BLaER1 (cell line): Measurements from ENCODE around the gene VAMP4.
"Not testable (repeated sequence)": the region's sequence is repeated elsewhere in the genome, so short reads cannot be mapped to it uniquely, and the experiment has no call there.

ENCODE experiments used
- H3K27ac ChIP-seq: shearing (Covaris generic); formaldehyde crosslinking; 2 replicates; pipeline ENCODE4 v1.8.1; 2022
- H3K27me3 ChIP-seq: shearing (Covaris generic); formaldehyde crosslinking; 2 replicates; pipeline ENCODE4 v1.8.1; 2022
- H3K36me3 ChIP-seq: shearing (Covaris generic); formaldehyde crosslinking; 2 replicates; pipeline ENCODE4 v1.8.1; 2022
- H3K4me1 ChIP-seq: shearing (Covaris generic); formaldehyde crosslinking; 2 replicates; pipeline ENCODE4 v1.8.1; 2022
- H3K4me2 ChIP-seq: shearing (Covaris generic); formaldehyde crosslinking; 2 replicates; pipeline ENCODE4 v1.8.1; 2022
- H3K4me3 ChIP-seq: shearing (Covaris generic); formaldehyde crosslinking; 2 replicates; pipeline ENCODE4 v1.8.1; 2022
- H3K9ac ChIP-seq: shearing (Covaris generic); formaldehyde crosslinking; 2 replicates; pipeline ENCODE4 v1.8.1; 2022
- H3K9me3 ChIP-seq: shearing (Covaris generic); formaldehyde crosslinking; 2 replicates; pipeline ENCODE4 v1.8.1; 2022
- H4K20me1 ChIP-seq: shearing (Covaris generic); formaldehyde crosslinking; 2 replicates; pipeline ENCODE4 v1.8.1; 2022
- Cebpa-rat ChIP-seq: shearing (Covaris generic); IDR thresholded peaks from 2 replicates; pipeline ENCODE4 v1.8.1; 2022

VAMP4 gene

DNA sequence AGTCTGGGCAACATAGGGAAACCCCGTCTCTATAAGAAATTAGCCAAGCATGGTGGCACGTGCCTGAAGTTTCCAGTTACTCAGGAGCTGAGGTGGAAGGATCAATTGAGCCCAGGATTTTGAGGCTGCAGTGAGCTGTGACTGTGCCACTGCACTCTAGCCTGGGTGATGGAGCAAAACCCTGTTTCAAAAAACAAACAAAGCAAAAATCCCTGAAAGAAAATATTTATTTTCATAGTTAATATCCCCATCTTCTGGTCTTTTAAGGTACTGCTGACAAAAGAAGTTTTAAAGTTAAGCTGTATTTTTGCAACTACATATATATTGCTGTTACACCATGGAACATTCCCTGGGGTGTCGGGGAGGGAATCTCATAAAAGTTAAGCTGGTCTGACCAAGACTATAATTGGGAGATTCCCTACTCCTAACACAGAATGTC is 26.0 kb downstream of the VAMP4 start:
- H3K4me2 ChIP-seq, result no peak overlapping the region
- peaks cover 5% of the 10 kb centered on the region; the same call in 1 of the 2 replicates for H4K20me1 ChIP-seq
- no peak overlapping the region for H3K27ac ChIP-seq
- no peaks in the 10 kb centered on the region for H3K9me3 ChIP-seq
- no peak overlapping the region for H3K4me3 ChIP-seq
- peaks cover 19% of the 10 kb centered on the region for H3K36me3 ChIP-seq
- H3K9ac ChIP-seq, result no peak overlapping the region
- H3K27me3 ChIP-seq, result no peaks in the 10 kb centered on the region
- peaks cover 16% of the 10 kb centered on the region for H3K4me1 ChIP-seq
- TF ChIP-seq Cebpa-rat, result no peak

DNA sequence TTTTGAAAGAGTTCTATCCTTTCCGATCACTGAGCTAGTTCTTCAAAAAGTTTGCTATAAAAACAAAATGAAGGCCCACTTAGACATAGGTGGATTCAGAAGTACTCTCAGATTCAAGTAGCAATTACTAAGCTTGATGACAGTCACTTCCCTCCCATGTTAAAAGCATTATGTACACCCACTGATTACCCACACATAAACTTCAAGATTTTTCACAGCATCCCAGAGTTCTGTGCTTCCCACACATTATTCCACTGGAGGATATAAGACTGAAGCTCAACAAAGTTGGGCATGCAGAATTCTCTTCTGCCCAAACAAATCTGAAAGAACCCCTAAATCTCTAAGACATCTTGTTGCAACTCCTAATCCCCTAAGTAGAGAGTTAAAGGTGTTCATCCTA is 29.5 kb downstream of the VAMP4 start:
- Histone ChIP-seq H3K9ac (no peak overlapping the region), H3K9me3 (no peaks in the 10 kb centered on the region), H3K4me1 (peaks cover 16% of the 10 kb centered on the region), H3K27me3 (no peaks in the 10 kb centered on the region), H3K4me2 (no peak overlapping the region), H4K20me1 (0 out of 2 replicates have a peak, but pooled peaks cover 4% of the 10 kb centered on the region), H3K36me3 (peaks cover 34% of the 10 kb centered on the region), H3K27ac (no peak overlapping the region), H3K4me3 (no peak overlapping the region)
- no peak for TF ChIP-seq Cebpa-rat

DNA sequence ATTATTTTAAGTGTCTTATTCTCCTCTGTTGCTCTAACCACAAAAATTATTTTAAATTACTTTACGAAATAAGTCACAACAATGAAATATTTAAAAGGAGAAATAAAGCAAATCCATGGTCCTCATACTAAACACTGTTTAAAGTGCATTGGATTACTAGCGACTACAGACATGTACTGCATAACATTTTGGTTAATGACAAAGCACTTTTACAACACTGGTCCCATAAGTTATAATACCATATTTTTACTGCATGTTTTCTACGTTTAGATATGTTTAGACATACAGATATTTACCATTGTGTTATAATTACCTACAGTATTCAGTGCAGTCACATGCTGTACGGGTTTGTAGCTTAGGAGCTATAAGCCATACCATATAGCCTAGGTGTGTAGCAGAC is 30.2 kb downstream of the VAMP4 start:
- no peaks in the 10 kb centered on the region for H3K9me3 ChIP-seq
- no peak for TF ChIP-seq Cebpa-rat
- H3K9ac ChIP-seq, result no peak overlapping the region
- H3K27me3 ChIP-seq, result no peaks in the 10 kb centered on the region
- no peaks in the 10 kb centered on the region for H4K20me1 ChIP-seq
- peaks cover 34% of the 10 kb centered on the region for H3K36me3 ChIP-seq
- no peak overlapping the region for H3K4me2 ChIP-seq
- no peak overlapping the region for H3K27ac ChIP-seq
- no peak overlapping the region for H3K4me3 ChIP-seq
- H3K4me1 ChIP-seq, result peaks cover 16% of the 10 kb centered on the region

DNA sequence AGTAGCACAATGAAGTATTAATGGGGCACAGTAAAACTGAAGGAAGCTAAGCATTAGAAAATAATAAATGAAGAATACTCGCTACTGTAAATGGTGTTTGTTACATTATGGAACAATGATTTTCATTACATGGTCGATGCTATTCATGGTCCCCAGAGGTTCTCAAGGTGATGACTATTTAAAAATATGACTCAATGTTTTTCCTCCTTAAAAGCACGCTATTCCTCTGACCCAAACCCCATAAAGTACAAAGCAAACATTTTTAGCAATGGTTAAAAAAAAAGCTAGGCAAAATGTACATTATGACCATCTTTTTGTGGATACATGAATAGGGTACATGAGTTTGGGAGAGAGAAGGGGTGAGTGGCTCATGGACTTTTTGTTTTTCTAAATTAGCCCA is 34.3 kb downstream of the VAMP4 start:
- no peaks in the 10 kb centered on the region for H4K20me1 ChIP-seq
- no peaks in the 10 kb centered on the region for H3K9me3 ChIP-seq
- H3K36me3 ChIP-seq, result peaks cover 31% of the 10 kb centered on the region
- no peak overlapping the region for H3K9ac ChIP-seq
- TF ChIP-seq Cebpa-rat, result no peak
- no peak overlapping the region for H3K27ac ChIP-seq
- no peaks in the 10 kb centered on the region for H3K27me3 ChIP-seq
- no peak overlapping the region for H3K4me2 ChIP-seq
- H3K4me3 ChIP-seq, result no peak overlapping the region
- H3K4me1 ChIP-seq, result no peaks in the 10 kb centered on the region

DNA sequence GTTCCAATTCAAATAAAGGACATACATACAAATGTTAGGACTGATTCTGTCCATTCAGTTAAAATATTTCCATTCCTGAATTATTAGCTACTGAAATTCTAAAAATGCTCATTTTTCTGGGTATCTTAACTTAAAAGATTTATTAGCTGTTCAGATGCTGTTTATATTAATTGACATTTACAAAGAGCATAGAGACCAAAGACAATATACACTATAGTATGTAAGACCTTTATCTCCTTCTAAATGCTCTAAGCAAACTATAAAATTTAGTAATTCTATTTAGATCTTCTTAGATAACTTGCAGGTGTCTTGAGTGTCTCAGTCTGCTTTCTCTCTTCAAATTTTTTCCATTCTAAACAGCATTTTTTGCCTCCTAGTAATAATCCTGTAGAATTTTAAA is 39.3 kb downstream of the VAMP4 start:
- H3K4me3 ChIP-seq, result no peak overlapping the region
- H3K4me2 ChIP-seq, result no peak overlapping the region
- no peak for TF ChIP-seq Cebpa-rat
- H3K27ac ChIP-seq, result no peak overlapping the region
- peaks cover 21% of the 10 kb centered on the region for H3K36me3 ChIP-seq
- no peaks in the 10 kb centered on the region for H4K20me1 ChIP-seq
- no peaks in the 10 kb centered on the region for H3K4me1 ChIP-seq
- no peaks in the 10 kb centered on the region for H3K27me3 ChIP-seq
- no peak overlapping the region for H3K9ac ChIP-seq
- H3K9me3 ChIP-seq, result no peaks in the 10 kb centered on the region

DNA sequence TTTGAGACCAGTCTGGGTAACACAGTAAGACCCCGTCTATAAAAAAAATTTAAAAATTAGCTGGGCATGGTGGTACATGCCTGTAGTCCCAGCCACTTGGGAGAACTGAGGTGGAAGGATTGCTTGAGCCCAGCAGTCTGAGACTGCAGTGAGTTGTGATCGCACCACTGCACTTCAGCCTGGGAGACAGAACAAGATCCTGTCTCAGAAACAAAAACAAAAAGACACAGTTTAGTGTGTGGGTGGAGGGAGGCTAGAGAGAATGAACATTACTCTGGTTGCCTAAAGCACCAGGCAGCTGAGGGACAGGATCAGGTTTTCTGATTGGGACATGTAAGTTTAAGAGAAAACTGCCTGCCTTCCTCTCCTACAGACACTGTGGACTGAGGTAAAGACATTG is 42.3 kb downstream of the VAMP4 start:
- no peak overlapping the region for H3K4me3 ChIP-seq
- no peaks in the 10 kb centered on the region for H3K27me3 ChIP-seq
- TF ChIP-seq Cebpa-rat, result no peak
- no peak overlapping the region for H3K9ac ChIP-seq
- H3K36me3 ChIP-seq, result peaks cover 18% of the 10 kb centered on the region; the same call in 1 of the 2 replicates
- no peaks in the 10 kb centered on the region for H4K20me1 ChIP-seq
- H3K9me3 ChIP-seq, result peaks cover 7% of the 10 kb centered on the region
- H3K4me2 ChIP-seq, result no peak overlapping the region
- H3K27ac ChIP-seq, result no peak overlapping the region
- H3K4me1 ChIP-seq, result no peaks in the 10 kb centered on the region

DNA sequence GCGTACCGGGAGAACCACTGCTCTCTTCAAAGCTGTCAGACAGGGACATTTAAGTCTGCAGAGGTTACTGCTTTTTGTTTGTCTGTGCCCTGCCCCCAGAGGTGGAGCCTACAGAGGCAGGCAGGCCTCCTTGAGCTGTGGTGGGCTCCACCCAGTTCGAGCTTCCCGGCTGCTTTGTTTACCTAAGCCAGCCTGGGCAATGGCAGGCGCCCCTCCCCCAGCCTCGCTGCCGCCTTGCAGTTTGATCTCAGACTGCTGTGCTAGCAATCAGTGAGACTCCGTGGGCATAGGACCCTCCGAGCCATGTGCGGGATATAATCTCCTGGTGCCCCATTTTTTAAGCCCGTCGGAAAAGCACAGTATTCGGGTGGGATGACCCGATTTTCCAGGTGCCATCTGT is 46.1 kb downstream of the VAMP4 start:
- H3K27me3 ChIP-seq, H3K9ac ChIP-seq, H3K4me2 ChIP-seq, H3K27ac ChIP-seq, H4K20me1 ChIP-seq, H3K9me3 ChIP-seq, H3K4me1 ChIP-seq, H3K4me3 ChIP-seq: not testable (repeated sequence)
- H3K36me3 ChIP-seq, result 0 out of 2 replicates have a peak, but pooled peaks cover 13% of the 10 kb centered on the region

DNA sequence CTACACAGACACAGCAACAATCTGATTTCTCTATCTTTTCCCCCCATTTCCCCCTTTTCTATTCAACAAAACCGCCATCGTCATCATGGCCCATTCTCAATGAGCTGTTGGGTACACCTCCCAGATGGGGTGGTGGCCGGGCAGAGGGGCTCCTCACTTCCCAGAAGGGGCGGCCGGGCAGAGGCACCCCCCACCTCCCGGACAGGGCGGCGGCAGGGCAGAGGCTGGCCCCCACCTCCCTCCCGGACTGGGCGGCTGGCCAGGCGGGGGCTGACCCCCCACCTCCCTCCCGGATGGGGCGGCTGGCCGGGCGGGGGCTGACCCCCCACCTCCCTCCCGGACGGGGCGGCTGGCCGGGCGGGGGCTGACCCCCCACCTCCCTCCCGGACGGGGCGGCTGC is 48.3 kb downstream of the VAMP4 start:
- H3K9ac ChIP-seq, H3K9me3 ChIP-seq, H3K4me3 ChIP-seq, H3K36me3 ChIP-seq, H4K20me1 ChIP-seq, H3K27me3 ChIP-seq, H3K4me2 ChIP-seq, H3K27ac ChIP-seq, H3K4me1 ChIP-seq: not testable (repeated sequence)

DNA sequence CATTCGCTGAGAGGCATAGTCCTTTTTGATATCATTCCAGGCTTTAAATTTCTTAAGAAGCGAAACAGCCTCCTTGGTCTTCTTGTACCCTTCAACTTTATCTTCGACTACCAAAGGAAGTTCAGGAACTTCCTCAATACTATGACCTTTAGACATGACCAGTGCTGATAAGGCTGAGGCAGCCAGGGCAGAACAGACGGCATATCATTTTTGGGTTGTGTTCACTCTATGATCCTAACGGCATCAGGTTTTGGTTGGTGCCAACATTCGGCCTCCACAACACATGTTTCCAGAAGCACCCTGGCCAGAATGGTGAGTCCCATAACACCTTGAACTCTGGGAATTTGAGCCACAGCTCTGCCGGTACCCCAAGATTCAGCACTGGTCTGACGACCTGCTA is 58.0 kb downstream of the VAMP4 start:
- Histone ChIP-seq H3K4me1 (peaks cover 17% of the 10 kb centered on the region), H3K27me3 (no peaks in the 10 kb centered on the region), H3K9ac (no peak overlapping the region), H3K9me3 (no peaks in the 10 kb centered on the region), H4K20me1 (no peaks in the 10 kb centered on the region), H3K36me3 (no peaks in the 10 kb centered on the region), H3K27ac (no peak overlapping the region), H3K4me3 (no peak overlapping the region), H3K4me2 (no peak overlapping the region)
- TF ChIP-seq Cebpa-rat, result no peak

DNA sequence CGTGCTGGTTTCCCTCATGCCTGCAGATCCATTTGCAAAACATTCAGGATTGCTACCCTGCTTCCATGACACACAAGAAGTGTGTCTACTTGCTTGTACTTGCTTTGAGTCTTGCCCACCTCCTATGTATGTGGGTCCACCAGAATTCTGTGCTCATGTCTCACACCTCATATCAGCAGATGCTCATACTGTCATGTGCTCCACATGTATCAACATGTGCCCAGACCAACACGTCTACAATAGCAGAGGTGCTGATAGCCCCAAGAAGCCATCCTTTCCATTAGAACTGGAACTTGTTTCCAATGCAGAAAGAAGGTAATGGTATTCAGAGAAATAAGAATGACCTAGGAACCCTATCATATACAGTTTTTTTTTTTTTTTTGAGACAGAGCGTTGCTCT is 61.5 kb downstream of the VAMP4 start:
- no peaks in the 10 kb centered on the region for H3K36me3 ChIP-seq
- no peak overlapping the region for H3K4me3 ChIP-seq
- H3K27me3 ChIP-seq, result no peaks in the 10 kb centered on the region
- no peak overlapping the region for H3K27ac ChIP-seq
- no peak for TF ChIP-seq Cebpa-rat
- H3K4me2 ChIP-seq, result no peak overlapping the region
- no peaks in the 10 kb centered on the region for H4K20me1 ChIP-seq
- H3K9me3 ChIP-seq, result no peaks in the 10 kb centered on the region
- H3K9ac ChIP-seq, result no peak overlapping the region
- H3K4me1 ChIP-seq, result no peaks in the 10 kb centered on the region

DNA sequence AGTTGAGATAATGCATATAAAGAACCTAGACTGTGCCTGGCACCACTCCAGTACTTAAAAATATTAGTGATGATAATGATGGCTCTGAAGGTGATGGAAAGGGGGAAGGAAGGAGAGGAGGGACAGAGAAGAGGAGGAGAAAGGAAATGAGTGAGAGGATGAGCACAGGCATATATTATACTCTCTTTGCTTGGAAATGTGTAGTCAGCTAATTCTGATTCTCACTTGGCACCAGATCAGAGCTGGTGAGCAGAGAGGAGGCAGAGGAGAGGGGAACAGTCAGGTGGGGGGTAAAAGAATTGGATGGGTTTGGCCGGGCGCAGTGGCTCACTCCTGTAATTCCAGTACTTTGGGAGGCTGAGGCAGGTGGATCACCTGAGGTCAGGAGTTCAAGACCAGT is 65.0 kb downstream of the VAMP4 start:
- Histone ChIP-seq H3K4me1 (no peaks in the 10 kb centered on the region), H3K27ac (no peak overlapping the region), H3K36me3 (no peaks in the 10 kb centered on the region), H3K9ac (no peak overlapping the region), H3K4me2 (no peak overlapping the region), H3K4me3 (no peak overlapping the region), H3K27me3 (no peaks in the 10 kb centered on the region), H3K9me3 (no peaks in the 10 kb centered on the region), H4K20me1 (no peaks in the 10 kb centered on the region)
- TF ChIP-seq Cebpa-rat, result no peak
